ENCODE data around the gene ALG1.
"Not testable (repeated sequence)": the region's sequence is repeated elsewhere in the genome, so short reads cannot be mapped to it uniquely, and the experiment has no call there.

Gene ALG1

DNA sequence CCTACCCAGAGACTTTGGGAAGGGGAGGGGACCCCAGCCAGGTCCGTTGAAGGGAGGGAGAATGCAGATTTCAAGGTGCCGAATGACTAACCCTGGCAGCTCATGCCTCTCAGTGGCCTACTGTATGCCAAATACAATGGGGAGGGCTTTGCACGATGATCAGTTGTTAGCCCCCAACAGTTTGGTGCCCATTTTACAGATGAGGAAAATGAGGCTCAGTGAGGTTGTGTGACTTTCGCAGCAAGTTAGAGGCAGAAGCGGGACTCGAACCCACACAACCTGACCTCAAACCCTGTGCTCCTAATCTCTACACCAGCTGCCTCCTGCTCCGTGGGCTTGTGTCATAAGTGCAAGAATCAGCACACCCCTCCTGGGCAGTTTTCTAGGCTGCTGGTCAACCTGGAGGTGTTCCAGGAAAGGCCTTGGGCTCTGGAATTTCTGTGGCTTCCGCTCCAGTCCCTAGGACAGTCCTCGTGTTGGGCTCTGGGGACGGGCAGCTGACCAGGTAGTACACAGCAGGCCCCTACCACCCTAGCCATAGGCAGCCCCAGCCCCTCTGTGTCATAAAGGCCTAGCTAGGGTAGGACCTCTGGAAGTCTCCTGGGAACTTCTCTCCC is 26.0 kb upstream of the ALG1 start:
- no peak for DNase-seq

DNA sequence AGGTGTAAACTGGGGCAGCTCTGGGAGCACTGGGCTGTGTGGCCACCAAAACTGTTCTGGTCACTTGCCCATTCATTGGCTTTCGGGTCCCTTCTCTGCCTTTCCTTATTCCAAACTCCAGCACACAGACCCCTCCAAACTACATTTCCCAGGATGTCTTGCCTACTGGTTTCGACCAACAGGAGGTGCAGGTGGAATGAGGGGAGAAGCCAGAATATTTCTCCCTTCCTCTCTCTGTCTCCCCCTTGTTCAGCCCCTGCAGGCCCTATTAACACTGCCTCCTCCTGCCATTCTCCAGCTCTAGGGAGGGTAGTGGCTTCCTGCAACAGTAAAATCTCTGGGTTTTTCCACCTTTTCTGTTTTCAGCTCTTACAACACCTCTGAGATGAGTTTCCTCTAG is 24.7 kb upstream of the ALG1 start:
- no peak for DNase-seq

DNA sequence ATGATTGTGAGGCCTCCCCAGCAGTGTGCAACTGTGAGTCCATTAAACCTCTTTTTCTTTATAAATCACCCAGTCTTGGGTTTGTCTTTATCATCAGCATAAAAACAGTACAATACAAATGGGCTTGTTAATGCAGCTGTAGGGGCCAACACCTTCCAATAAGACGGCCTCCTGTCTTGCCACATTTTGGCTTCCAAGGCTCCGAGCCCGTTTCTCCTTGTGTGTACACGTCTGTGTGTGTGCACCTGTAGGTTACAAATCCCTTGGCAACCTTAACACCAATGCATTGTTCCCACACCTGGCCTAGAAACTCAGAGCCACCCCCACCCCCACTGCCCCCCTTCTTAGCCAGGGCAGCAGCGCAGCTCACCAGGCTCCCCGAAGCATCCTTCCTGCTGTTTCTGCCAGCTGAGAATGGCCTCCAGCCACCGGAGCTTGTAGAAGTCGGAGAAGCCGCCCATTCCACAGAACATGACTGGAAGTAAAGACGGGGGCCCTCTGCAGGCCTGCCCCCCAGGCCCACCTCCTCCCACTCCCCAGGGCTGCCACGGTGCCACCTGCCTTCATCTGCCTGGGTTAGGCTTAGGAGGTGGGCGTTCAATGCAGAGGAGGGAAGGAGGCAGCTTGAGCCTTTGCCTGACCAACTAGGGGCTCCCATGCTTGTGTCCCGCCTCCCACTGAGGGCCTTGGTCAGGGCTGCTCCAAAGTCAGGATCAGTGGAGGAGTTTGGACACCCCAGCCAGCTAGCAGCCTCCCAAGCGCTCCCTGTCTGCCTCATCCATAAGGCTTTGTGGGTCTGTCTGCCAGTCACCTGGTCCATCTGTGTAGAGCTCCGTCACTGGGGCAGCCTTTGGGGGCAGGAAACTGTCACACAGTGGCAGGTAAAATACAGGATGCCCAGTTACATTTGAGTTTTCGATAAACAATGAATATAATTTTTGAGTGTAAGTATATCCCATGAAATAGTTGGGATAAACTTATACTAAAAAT is 16.5 kb upstream of the ALG1 start:
- no peak for DNase-seq

DNA sequence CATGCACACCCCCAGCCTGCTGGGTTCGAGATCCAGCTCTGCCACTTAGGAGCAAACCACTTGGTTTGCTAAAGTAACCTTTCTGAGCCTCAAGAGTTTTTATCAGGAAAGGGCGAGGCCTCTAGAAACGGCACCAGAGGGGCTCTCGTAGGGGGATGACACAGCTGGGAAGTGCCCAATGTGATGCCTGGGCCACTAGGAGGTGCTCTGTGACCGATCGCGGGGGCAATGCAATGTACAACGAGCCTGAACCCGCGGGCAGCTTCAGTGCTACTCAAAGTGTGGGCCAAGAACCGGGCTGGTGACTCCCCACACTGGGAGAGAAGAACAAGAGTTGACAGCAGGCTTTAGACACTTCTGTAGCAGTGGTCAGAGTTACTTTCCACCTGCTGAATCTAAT is 15.3 kb upstream of the ALG1 start:
- peak; percentile 44 to 45 for DNase-seq

DNA sequence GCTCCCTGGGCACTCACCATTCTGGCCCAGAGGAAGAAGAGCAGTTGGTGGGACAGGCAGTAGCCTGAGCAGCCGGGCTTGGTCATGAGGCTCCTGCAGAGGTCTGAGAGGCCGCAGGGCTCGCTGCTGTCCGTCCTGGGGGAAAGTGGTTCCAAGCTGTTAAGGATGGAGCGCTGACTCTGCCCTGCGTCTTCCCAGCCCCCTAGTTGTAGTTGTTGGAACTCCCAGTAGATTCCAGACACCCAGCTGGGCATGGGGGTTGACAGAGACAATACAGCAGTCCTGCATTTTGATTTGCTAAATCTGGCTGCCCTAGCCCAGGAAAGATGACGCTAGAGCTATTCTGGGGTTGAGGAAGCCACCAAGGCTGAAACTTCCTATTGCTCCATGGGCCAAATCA is 13.2 kb upstream of the ALG1 start:
- no peak for DNase-seq

DNA sequence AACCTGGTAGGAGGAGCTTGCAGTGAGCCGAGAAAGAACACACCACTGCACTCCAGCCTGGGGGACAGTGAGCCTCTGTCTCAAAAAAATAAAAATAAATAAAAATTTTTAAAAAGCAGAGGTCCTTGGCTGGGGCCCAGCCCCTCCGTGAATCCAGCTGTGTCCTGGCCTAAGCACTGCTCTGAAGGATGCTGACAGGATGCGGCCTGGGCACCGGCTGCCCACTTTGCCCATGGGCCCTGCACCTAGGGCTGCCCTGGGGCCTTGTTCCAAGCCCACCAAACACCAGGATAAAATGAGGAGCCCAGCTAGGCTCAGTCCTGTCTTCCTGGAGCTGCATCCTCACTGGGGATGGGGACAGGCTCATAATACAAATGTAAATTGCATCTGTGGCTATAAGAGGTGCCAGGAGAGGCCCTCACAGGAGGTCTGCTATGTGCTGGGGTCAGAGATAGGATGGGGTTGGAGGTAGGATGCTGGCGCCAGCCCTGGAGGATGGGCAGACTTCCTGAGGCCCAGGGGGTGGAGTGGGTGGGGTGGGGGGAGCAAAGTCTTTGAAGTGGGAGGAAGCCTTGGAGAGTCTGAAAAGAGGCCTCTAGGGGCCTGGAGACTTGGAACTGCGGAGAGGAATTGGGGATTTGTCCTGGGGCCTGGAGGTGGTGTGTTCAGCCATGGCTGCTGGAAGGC is 12.1 kb upstream of the ALG1 start:
- DNase-seq: no peak

DNA sequence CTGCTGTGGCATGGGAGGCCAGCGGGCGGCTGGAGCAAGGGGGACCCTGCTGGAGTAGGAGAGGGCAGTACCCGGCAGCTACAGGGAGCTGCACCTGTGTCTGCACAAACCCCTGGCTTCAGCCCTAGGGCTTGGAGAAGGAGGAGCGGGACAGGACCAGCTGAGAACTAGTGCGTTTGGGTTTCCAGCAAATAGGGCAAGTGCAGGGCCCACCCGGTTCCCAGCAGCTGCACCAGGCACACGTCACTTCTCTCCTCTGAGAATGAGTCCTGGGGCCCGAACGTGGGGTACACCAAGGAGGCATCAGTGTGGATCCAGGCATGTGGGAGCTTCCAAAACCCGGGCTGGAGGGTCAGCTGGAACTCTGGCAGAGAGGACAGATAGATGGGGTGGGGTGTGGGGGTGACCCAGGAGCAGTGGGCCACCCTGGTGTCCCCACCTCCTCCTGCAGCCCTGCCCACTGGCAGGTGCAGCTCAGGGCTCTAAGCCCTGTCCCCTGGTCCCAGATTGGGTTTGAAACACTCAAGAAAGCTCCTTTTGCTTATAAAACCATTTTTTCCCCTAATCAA is 11.5 kb upstream of the ALG1 start:
- DNase-seq: no peak

DNA sequence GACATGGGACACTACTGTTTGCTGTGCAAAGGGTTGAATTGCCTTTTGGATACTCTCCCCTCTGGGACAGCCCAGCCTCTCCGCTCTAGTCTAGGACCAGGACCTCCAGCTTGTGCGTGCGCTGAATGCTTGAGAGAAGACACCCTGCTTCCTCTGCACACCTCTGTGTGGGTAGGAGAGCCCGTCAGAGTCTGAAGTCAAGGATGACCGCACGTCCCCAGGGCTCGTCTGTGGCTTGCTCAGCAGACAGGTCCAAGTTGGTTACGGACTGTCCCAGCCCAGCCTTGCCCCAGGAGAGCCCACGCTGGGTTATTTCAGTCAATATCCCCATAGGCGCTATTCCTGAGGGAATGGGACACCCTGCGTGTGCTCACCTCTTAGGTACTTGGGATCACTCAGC is 9.6 kb upstream of the ALG1 start:
- DNase-seq: no peak

DNA sequence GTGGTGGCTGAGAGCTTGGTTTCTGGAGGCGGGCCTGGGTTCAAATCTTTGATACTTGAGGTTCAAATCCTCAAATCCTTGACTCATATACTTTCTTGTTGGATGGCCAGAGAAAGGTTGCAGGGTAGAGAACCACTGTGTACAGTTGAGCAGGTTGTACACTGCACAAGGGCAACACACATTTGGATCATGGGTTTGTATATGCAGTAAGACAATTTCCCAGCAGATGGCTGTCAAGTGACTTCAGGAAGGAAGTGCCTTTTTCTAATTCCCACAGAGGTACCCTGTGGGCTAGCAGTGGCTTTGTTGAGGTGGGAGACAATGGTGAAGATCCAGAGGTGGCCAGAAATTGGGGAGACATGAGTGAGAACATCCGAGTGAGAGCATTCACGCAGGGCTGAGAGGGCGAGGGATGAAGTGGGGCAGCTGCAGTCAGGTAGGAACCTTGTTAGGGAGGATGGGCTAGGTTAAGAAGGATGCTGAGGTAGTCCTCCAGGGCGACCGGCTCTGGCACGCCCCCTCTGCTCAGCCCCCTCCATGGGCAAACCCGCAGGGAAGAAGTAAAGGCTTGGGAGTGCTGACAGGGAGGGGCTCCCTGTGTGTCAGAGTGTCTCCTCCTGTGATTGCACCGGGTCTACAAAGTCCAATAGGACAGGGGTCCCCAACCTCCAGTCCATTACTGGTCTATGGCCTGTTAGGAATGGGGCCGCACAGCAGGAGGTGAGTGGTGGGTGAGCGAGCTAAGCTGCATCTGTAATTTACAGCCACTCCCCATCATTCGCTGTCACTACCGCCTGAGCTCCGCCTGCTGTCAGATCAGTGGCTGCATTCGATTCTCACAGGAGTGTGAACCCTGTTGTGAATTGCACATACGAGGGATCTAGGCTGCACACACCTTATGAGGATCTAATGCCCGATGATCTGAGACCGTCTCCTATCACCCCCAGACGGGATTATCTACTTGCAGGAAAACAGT is 8.6 kb upstream of the ALG1 start:
- DNase-seq: no peak

DNA sequence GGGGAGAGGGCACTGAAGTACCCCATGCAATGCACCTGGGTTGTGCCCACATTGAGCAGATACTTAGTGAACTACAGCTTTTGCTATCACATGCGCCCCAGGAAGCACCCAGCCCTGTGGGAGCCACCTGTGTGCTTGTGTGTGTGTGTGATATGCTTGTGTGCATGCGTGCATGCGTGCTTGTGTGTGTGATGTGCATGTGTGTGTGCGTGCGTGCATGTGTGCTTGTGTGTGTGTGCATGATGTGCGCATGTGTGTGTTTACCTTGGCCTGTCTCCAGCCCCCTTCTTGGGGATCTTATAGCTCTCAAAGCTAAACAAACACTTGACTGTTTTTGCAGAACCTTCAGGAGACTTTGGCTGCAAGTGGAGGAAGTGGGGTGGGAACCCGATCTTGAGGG is 6.7 kb upstream of the ALG1 start:
- no peak for DNase-seq

DNA sequence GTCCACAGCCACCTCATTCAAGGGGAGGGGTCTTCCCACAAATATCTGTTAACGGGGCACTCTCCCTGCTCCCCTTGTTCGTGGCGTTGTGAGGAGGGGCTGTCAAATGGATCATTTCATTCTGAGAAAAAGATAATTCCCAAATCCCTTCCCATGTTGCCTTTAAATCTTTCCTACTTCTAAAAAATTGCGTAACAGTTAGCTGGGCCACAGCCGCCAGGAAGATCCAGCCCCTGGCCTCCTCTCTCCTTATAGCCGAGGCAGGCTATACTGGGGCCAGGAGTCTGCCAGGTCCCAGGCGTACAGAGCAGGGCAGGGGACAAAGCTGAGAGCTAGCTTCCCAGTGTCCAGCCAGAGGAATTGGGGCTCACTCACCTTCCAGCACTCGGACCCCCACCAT is 6.3 kb upstream of the ALG1 start:
- no peak for DNase-seq

DNA sequence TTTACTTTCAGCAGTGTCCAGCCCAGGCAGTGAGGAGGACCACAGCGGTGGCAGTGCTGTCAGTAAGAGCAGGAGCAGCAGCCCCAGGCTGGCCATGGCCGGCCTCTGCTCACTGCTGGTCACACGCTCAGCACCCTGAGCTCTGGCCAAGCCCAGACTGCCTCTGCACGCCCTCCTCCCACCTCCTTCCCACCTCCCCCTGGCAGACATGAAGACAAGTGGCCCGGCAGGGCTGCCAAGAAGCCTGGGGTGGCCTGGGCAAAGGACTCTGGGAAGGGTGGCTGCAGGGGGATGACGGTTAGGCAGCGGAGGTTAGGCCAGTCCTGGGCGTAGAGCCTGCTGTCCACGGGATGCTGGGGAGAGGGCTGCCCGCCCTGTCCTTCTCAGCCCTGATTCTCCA is 5.8 kb upstream of the ALG1 start, which contains the start of gene C16orf89:
C16orf89 (minus strand) TSS at position 144 of the 400 bp plus-strand sequence; CDS start at position 96, 48 bp downstream.
- no peak for DNase-seq

DNA sequence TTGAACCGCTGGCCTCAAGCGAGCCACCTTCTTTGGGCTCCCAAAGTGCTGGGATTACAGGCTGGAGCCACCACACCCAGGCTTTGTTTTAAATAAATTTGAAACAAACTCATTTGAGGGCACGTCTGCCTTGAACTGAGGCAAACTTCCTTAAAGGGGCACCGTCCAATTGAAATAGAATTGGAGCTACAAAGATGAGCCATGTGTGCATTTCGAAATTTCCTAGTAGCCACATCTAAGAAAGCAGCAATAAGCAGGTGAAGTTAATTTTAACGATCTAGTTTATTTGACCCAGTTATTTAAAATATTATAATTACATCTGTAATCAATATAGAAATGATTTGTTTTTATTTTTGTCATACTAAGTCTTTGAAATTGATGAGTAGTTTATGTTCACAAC is 5.1 kb upstream of the ALG1 start:
- no peak for DNase-seq

DNA sequence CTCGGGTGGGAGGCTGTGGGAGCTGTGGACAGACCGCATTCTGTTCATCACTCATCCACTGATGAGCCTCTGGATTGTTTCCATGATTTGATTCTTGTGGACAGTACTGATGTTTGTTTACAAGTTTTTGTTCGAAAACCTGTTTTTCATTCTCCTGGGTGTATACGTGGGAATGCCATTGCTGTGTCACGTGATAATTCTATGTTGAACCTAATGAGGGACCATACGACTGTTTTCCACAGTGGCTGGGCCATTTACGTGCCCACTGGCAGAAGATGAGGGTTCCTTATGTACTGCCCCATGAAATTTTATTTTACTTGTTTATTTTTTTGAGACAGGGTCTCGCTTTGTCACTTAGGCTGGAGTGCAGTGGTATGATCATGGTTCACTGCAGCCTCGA is 2.6 kb upstream of the ALG1 start:
- DNase-seq: no peak

DNA sequence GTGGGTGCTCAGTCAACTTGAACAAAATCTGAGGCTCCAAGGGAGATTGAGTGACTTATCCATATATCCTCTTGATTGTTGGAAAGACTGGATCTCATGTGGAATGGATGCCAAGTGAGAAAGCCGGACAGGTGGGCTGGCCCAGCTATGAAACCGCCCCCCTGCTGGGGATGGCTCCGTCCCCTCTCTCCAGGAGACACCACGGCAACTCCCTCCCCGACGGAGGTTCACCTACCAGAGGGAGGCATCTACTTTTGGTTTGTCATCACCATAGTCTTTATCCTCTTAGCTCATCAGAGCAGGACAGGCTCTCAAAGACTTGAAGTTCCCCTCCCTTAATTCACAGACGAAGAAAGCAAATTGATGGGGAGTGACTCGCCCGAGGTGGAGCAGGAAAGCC is 1.8 kb upstream of the ALG1 start:
- DNase-seq: no peak

DNA sequence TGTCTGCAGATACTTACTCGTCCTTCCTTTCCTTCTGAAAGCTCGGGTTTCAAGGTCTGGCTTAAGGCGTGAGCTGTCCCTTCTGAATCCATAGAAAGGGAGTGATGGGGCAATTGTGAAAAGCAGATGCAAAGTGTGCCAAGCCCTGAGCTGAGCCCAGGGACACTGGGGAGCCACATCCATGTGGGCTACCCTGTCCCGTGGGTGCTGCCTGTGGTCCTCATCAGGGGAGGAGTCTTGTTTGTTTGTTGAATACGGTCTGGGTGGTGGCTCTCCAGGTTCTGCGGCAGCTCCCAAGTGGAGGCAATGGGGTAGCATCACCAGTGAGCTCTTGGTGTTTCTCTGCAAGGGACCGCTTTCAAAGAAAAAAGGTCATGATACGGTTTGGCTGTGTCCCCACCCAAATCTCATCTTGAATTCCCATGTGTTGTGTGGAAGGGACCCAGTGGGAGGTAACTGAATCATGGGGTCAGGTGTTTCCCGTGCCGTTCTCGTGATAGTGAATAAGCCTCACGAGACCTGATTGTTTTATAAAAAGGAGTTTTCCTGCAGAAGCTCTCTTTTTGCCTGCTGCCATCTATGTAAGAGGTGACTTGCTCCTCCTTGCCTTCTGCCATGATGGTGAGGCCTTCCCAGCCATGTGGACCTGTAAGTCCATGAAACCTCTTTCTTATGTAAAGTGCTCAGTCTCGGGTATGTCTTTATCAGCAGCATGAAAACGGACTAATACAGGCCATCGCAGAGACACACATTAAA is 1.0 kb upstream of the ALG1 start:
- no peak for DNase-seq

DNA sequence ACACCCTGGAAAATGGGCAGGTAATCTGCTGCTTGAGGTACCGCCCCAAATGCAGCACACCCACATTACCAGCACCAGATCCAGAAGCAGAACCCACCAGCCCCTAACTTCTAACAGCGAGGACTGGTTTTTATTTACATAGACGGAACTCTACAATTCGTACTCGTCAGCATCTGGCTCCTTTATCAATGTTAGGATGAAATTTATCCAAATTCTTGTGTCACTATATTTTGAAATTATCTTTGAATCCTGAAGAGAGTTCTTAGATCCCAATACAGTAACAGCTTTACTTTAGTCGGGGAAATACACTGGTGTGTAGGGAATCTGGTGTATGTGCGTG is 332 bp upstream of the ALG1 start:
- DNase-seq: no peak

DNA sequence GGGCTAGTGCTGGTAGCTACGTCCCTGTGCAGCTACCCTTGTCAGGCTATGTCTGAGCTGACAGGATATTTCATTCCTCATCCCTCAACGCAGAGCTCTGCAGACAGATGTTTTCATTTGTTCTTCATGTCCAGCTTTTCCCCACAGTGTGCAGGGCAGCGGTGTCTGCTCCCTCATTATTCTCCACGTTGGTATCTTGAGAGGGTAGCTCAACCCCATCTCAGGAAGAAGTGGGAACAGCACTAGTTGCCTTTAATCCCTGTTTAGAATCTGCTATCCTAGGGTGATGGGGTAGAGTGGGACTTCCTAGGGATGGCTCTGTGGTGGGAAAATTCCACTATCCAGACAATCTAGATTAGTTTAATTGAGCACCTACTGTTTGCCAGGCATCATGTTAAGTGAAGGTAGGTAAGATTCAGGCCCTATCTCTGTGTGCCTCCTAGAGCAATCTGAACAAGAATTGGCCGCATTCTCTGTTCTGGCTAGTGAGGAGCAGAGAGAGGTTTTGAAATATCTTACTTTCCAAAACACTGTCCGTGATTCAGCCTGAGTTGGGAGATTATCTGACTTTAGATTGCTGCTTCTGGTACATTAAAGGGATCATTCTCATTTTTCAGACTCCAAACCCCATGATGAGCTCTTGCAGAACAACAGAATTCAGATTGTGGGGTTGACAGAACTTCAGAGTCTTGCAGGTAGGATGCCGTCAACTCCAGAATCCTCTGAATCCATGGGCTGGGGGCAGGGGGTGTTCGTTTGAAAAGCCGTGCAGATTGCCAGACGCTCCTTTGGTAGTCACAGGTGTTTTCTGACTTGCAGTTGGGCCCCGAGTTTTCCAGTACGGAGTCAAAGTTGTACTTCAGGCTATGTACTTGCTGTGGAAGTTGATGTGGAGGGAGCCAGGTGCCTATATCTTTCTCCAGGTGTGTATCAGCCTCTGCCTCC is 963 bp downstream of the ALG1 start:
- DNase-seq: no peak

DNA sequence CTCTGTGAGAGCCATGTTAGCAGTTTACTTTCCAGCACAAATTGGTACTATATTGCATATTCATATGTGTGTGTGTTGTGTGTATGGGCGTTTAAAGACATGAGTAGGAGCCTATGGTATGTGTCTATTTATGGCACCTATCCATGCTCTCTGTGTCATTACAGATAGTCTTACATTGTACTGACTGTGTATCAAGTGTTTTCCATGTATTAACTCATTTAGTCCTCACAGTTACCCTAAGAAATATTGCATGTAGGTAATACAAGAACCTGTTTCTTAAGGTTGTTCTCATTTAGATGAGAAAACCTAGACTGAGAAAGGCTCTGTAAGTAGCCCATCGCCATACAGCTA is 1.6 kb downstream of the ALG1 start:
- no peak for DNase-seq

DNA sequence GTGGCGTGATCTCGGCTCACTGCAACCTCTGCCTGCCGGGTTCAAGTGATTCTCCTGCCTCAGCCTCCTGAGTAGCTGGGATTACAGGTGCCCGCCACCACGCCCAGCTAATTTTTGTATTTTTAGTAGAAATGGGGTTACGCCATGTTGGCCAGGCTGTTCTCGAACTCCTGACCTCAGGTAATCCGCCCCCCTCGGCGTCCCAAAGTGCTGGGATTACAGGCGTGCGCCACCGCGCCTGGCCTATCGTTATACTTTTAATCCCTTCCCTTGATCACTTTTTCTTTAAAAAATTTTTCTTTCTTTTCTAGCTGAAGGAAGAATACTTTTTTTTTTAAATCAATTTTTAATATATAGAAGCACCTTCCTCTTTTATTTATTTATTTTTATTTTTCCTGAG is 2.1 kb downstream of the ALG1 start:
- not testable (repeated sequence) for DNase-seq
